ENCODE data around the gene TFAP2A. TPM values are rescaled to one million over a fixed set of nuclear protein-coding genes. Genes with fewer than 3 reads are reported as not detected.

Gene TFAP2A
- total and polyA plus RNA-seq, 11 donors: 0.11 to 1.4 (median 0.30) TPM; not detected in 1

GRCh38 chr6:10425176-10425974, 10.5 kb upstream of the TFAP2A start:
- ATAC-seq (no peak), DNase-seq (no peak)
- peaks cover 0 to 28% (median 8%) of the 10 kb centered on the region in 12 donors for H3K4me1 ChIP-seq
- peaks cover 31 to 93% (median 65%) of the 10 kb centered on the region in 9 donors for H3K27me3 ChIP-seq
- WGBS, 4 donors: 2 to 5% (median 4%) methylated on average over 32 to 35 of the region's 35 CpGs
- no peaks in the 10 kb centered on the region for H3K9me3 ChIP-seq
- H3K36me3 ChIP-seq: no peaks in the 10 kb centered on the region
- TF ChIP-seq CTCF (IDR thresholded peaks at IDR 0.05) (no peak), POLR2A (IDR thresholded peaks at IDR 0.05) (no peak)
- no peak overlapping the region for H3K27ac ChIP-seq
- intact Hi-C loops (cut with DNase I): loop anchor here in 2 of 10 donors (5.0 to 10.0 kb wide), 2 partner anchors 881 to 883 kb away; no protein-coding TSS in a partner anchor
- peak overlapping the region; percentile 28 to 58 (median 50) for H3K4me3 ChIP-seq

GRCh38 chr6:10424040-10424439, 9.2 kb upstream of the TFAP2A start:
- TF ChIP-seq POLR2A (IDR thresholded peaks at IDR 0.05) (no peak), CTCF (IDR thresholded peaks at IDR 0.05) (no peak)
- no peaks in the 10 kb centered on the region for H3K36me3 ChIP-seq
- WGBS, 4 donors: 2 to 7% (median 6%) methylated on average over 5 of the region's 5 CpGs
- DNase-seq (no peak), ATAC-seq (no peak)
- no peaks in the 10 kb centered on the region for H3K9me3 ChIP-seq
- H3K4me3 ChIP-seq: no peak overlapping the region
- H3K27me3 ChIP-seq: peaks cover 45 to 95% (median 75%) of the 10 kb centered on the region in 9 donors
- peaks cover 0 to 38% (median 8%) of the 10 kb centered on the region in 12 donors for H3K4me1 ChIP-seq
- no peak overlapping the region for H3K27ac ChIP-seq
- intact Hi-C loops (cut with DNase I): loop anchor here in 1 of 10 donors (10.0 kb wide), 1 partner anchor 879 kb away; no protein-coding TSS in a partner anchor

GRCh38 chr6:10422737-10423034, 7.8 kb upstream of the TFAP2A start:
- WGBS, 4 donors: 13 to 18% (median 13%) methylated on average over 7 of the region's 7 CpGs
- ATAC-seq: no peak
- Histone ChIP-seq H3K4me1 (peaks cover 0 to 42% (median 8%) of the 10 kb centered on the region in 12 donors), H3K9me3 (no peaks in the 10 kb centered on the region), H3K27me3 (peaks cover 56 to 97% (median 88%) of the 10 kb centered on the region in 9 donors), H3K27ac (no peak overlapping the region), H3K4me3 (no peak overlapping the region), H3K36me3 (no peaks in the 10 kb centered on the region)
- TF ChIP-seq CTCF (IDR thresholded peaks at IDR 0.05) (no peak), POLR2A (IDR thresholded peaks at IDR 0.05) (no peak)
- no peak for DNase-seq
- intact Hi-C loops (cut with DNase I): loop anchor here in 1 of 10 donors (10.0 kb wide), 1 partner anchor 878 kb away; no protein-coding TSS in a partner anchor

GRCh38 chr6:10421921-10422736, 7.3 kb upstream of the TFAP2A start:
- intact Hi-C loops (cut with DNase I): loop anchor here in 1 of 10 donors (10.0 kb wide), 1 partner anchor 877 kb away; no protein-coding TSS in a partner anchor
- Histone ChIP-seq H3K4me1 (peaks cover 0 to 44% (median 8%) of the 10 kb centered on the region in 12 donors), H3K36me3 (no peaks in the 10 kb centered on the region), H3K4me3 (no peak overlapping the region), H3K9me3 (no peaks in the 10 kb centered on the region), H3K27me3 (peaks cover 60 to 97% (median 89%) of the 10 kb centered on the region in 9 donors), H3K27ac (no peak overlapping the region)
- TF ChIP-seq CTCF (IDR thresholded peaks at IDR 0.05) (no peak), POLR2A (IDR thresholded peaks at IDR 0.05) (no peak)
- 3 to 8% (median 6%) methylated on average over 25 to 39 of the region's 39 CpGs for WGBS, 4 donors
- DNase-seq (no peak), ATAC-seq (no peak)

Data from heart left ventricle (tissue), 16 donors.